ENCODE results near the gene ANKLE1. TPM values are rescaled to one million over a fixed set of nuclear protein-coding genes. Genes with fewer than 3 reads are reported as not detected.

ANKLE1 gene
- total RNA-seq, 1 experiment from 2014 or later = 0.16 TPM

- DNase-seq (ENCODE audit: unreplicated experiment) = no peak
- H3K9me3 Mint-ChIP-seq (ENCODE audit: unreplicated experiment) = no peaks in the 10 kb centered on the region
- peak overlapping the region; percentile 93 for H3K27ac Mint-ChIP-seq (ENCODE audit: low read depth, unreplicated experiment)
These were observed 36.8 kb upstream of the ANKLE1 start for GRCh38 chr19:17244618-17245534.

DNA sequence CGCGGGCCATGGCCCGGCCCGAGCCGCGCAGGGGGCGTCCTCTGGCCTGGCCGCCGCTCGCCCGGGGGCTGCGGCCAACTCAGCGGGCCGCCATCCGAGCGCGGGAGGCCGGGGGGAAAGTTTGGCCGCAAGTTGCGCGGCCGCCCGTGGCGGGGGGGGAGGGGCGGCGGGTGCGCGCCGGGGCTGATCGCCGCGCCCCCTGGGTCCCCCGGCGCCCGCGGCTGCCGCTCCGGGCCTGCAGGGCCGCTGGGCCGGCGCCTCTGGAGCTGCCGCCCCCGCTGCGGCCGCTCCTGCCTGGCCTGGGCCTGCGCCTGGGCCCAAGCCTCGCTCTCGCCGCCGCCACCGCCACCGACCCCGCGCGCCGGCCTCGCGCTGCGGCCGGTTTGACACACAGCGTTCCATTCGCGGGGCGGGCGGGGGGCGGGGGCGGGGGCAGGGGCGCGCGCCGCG, 36.1 kb upstream of the ANKLE1 start, which contains the start of gene NR2F6:
TSS of gene NR2F6 (minus strand) at position 385 of the 450 bp plus-strand sequence. CDS start 699 bp downstream, outside the sequence.
- peak within 1 kb of the TSS; percentile 89 for H3K4me3 Mint-ChIP-seq (ENCODE audit: unreplicated experiment)
- no peaks in the 10 kb centered on the region for H3K27me3 Mint-ChIP-seq (ENCODE audit: insufficient read depth, unreplicated experiment)
- ChIA-PET CTCF (no interaction called here), POLR2A (interaction anchor here (0.8 to 4.0 kb wide), 3 partner anchors 10 to 21 kb away, joined by 6 to 20 read pairs (median 9); partner anchors contain the start of genes BABAM1 and OCEL1)
- peaks cover 38% of the 10 kb centered on the region for H3K4me1 Mint-ChIP-seq (ENCODE audit: insufficient read depth, unreplicated experiment)
- DNase-seq (ENCODE audit: unreplicated experiment) = no peak
- TF ChIP-seq CTCF (IDR thresholded peaks at IDR 0.05; ENCODE audit: unreplicated experiment) = no peak
- peak within 1 kb of the TSS; percentile 93 for H3K27ac Mint-ChIP-seq (ENCODE audit: low read depth, unreplicated experiment)
- peaks cover 17% of the 10 kb centered on the region for H3K36me3 Mint-ChIP-seq (ENCODE audit: insufficient read depth, unreplicated experiment)
- intact Hi-C loops (cut with micrococcal nuclease) = no loop called here
- no TSS peak for BruUV-seq (replicated peaks)
- no peaks in the 10 kb centered on the region for H3K9me3 Mint-ChIP-seq (ENCODE audit: unreplicated experiment)

More at GRCh38 chr19:17244618-17245534, 36.8 kb upstream of the ANKLE1 start:
- H3K4me3 Mint-ChIP-seq (ENCODE audit: unreplicated experiment) = peak overlapping the region; percentile 89
- H3K36me3 Mint-ChIP-seq (ENCODE audit: insufficient read depth, unreplicated experiment) = peaks cover 21% of the 10 kb centered on the region
- TF ChIP-seq CTCF (IDR thresholded peaks at IDR 0.05; ENCODE audit: unreplicated experiment) = no peak
- peaks cover 38% of the 10 kb centered on the region for H3K4me1 Mint-ChIP-seq (ENCODE audit: insufficient read depth, unreplicated experiment)
- intact Hi-C loops (cut with micrococcal nuclease) = no loop called here
- ChIA-PET POLR2A (interaction anchor here (0.7 to 4.3 kb wide), 12 partner anchors 10 to 1176 kb away, joined by 3 to 34 read pairs (median 7); partner anchors contain the start of genes BABAM1, HAUS8, MRPL34 and MYO9B), CTCF (no interaction called here)
- no TSS peak for BruUV-seq (replicated peaks)
- no peaks in the 10 kb centered on the region for H3K27me3 Mint-ChIP-seq (ENCODE audit: insufficient read depth, unreplicated experiment)

DNA sequence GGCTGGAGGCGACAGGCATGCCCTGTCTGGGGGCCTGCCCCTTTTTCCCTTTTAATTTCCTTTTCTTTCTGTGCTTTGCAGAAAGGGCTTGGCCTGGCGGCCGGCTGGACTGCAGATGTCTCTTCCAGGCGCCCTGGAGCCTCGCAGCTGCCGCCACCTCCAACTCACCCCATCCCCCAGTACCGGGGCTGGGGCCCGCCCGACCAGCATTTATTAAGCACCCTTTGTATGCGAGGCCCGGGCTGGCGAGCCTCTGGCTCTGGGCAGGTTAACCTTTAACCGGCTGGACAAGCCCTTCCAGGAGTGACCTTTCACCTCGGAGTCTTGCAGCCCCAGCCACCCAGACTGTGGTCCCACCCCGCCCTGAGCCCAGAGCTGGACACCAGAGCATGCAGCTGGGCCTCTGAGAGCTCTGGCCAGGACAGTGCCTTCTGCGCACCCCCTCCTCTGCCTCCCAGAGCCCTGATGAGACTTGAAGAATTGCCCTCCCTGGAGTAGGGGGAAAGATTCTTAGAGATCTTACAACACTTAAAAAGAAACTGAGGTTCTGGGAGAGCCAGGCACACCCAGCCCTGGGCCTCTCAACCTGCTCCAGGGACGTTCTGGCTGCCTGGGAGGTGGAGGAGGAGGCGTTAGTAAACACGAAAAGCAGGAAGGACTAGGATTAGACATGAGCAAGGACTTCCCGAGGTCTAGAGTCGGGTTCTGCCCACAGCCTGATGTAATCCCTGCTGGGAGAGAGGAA, 34.8 kb upstream of the ANKLE1 start:
- Mint-ChIP-seq H3K27me3 (ENCODE audit: insufficient read depth, unreplicated experiment) (no peaks in the 10 kb centered on the region), H3K9me3 (ENCODE audit: unreplicated experiment) (no peaks in the 10 kb centered on the region), H3K4me1 (ENCODE audit: insufficient read depth, unreplicated experiment) (peaks cover 29% of the 10 kb centered on the region), H3K27ac (ENCODE audit: low read depth, unreplicated experiment) (peak overlapping the region; percentile 77), H3K4me3 (ENCODE audit: unreplicated experiment) (peak overlapping the region; percentile 74), H3K36me3 (ENCODE audit: insufficient read depth, unreplicated experiment) (peaks cover 8% of the 10 kb centered on the region)
- CTCF ChIA-PET = interaction anchor here (6.4 kb wide), 1 partner anchor 13 kb away, joined by 56 read pairs; no protein-coding TSS in a partner anchor
- TF ChIP-seq CTCF (IDR thresholded peaks at IDR 0.05; ENCODE audit: unreplicated experiment) = no peak
- BruUV-seq (replicated peaks) = no TSS peak
- intact Hi-C loops (cut with micrococcal nuclease) = no loop called here
- POLR2A ChIA-PET = interaction anchor here (0.8 kb wide), 1 partner anchor 20 kb away, joined by 3 read pairs; the partner anchor contains the start of gene BABAM1
- DNase-seq (ENCODE audit: unreplicated experiment) = peak; percentile 59

All from MCF 10A (cell line).